ENCODE data around the gene LSMEM2.

Gene LSMEM2

GRCh38 chr3:50286322-50287227 lies 7.7 kb downstream of the LSMEM2 start:
- DNase-seq: no peak

GRCh38 chr3:50287262-50287661 lies 8.4 kb downstream of the LSMEM2 start:
- no peak for DNase-seq

DNA sequence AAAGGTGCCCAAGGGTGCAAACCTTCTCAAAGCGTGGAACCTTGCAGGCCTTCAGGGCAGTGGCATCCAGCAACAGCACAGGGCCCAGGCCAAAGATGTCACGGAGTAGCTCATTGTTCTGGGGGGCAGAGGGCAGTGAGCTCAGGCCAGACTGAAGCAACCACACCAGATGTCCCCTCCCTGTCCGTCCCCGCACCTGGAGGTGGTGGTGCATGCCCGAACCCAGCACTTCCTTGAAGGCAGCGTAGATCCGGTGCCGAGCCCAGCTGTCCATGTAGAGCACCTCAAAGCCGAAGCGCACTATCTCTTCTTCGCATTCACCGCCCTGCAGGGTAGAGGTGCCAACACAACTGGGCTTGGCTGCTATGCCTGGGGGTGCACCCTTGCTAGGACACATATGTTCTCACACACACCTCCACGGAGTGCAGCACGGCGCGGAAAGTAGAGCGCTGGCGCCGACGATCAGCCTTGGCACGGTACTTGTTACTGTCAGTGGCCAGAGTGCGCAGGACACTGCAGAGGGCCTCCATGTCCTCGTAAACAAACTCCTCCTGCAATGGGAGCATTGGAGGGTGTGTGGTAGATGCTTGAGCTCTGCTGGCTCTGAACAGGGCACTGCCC lies 9.6 kb downstream of the LSMEM2 start:
- no peak for DNase-seq

GRCh38 chr3:50289130-50289529 lies 10.2 kb downstream of the LSMEM2 start:
- no peak for DNase-seq

DNA sequence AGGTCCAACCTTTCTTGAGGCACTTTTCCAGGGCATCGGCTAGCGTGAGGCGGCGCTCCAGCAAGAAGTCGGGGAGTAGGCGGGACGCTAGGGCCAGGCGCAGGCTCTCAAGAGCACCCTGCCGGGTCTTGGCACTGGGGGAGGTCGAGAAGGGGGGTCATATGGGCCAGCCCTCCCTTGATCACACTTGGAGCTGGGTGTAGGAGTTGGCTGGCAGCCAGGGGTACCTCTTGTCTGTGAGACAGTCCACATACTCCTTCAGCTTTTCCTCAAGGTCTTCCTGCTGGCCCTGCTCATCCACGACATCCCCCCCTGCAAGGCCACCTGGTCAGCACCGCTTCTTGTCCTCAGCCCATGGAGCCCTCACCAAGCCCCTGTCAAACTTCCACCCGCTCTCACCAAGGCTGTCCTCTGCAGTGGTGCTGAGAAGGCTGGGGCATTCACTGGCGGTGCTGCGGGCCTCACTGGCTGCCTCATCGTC lies 11.3 kb downstream of the LSMEM2 start:
- DNase-seq: no peak

DNA sequence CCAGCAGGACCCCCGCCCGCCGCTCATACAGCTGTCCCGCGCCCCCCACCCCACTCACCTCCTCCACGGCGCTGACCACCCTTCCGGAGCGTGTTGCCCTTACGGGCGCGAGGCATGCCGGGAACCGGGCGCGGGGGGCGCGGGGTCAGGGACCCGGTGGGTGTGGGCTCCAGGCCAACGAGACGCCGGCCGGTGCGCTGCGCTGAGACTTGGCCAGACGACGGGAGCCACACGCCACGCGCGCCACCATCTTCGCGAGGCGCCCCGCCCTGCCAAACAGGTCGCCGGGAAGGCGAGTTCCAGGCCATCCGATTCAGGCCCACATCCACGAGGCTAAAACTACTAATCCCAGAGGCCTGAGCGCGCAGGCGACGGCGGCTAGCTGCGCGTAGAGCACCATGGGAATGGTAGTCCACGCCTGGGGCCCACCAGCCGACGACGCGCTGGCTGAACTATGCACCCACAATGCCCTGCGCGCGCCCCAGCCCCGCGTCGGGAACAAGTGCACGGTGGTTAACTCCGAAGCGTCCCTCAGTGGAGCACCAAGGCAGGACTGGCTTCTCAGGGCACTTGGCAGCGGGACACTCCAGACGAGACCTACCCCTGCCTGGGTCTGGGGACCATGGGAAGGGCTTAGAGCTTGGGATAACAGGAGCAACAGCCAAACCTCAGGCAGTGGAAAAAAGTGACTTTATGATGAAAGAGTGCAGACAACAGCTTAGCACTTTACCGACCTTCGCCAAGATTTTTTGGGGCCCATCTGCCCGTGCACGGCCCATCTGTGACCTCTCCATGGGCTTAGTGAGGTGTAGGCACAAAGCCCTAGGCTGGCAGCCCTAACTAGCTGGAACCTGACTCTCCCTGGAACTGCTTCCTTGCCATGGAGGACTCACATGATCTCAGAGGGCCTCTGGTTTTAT lies 13.5 kb downstream of the LSMEM2 start, which contains the start of gene IFRD2:
IFRD2 (minus strand) TSS at position 271 of the 920 bp plus-strand sequence; CDS start at position 116, 155 bp downstream.
- DNase-seq: peak; percentile 96

- DNase-seq: no peak
Measured at GRCh38 chr3:50293079-50293801, 14.4 kb downstream of the LSMEM2 start.

DNA sequence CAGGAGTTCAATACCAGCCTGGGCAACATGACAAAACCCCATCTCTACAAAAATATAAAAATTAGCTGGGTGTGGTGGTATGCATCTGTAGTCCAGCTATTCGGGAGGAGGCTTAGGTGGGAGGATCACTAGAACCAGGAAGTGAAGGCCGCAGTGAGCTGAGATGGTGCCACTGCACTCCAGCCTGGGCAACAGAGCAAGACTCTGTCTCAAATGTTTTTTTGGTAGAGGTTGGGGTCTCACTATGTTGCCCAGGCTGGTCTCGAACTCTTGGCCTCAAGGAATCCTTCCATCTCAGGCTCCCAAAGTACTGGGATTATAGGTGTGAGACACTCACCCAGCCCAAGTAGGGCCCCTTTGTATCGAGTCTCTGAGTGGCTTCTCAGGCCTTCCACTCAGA lies 15.2 kb downstream of the LSMEM2 start:
- DNase-seq: no peak

DNA sequence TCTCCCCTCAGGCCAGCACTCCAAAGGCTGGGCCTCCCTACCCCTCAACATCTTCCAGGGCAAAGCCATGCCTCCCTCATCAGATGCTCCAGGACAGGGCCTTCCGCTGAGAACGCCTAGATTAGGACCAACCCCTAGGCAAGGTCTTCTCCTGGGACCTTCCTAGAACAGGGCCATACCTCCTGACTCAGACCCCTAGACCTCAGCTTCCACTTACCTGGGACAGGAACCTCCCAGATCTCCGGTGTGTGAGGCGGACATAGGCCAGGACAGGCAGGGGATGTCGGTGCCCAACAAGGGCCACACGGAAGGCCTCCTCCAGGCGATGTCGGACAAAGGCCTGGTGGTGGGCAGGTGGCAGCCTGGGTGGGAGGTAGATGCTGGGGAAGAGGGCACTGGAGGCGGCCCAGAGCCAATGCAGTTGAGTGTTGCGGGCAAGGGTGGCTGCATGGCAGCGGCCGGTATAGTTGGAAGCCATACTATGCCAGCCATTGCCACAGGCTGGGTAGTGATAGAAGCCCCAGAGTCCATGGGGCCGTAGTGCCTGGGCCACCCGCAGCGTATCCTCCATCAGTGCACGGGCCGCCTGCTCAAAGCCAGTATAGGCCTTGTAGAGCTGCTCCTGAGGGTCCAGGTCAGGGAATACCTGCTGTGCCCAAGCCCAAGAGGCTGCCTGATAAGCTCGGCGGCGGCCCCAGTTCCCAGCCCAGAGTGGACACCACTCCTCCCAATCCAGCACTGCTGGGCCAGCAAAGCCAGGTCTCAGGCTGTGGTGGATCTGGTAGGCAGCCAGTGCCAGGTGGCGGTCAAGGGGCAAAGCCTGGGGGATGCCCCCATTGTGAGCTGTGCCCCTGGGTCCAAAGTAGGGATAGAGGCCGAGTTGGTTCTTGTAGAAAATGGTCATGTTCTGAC lies 15.9 kb downstream of the LSMEM2 start:
- DNase-seq: no peak

- no peak for DNase-seq
Measured at GRCh38 chr3:50295553-50296431, 16.9 kb downstream of the LSMEM2 start.

DNA sequence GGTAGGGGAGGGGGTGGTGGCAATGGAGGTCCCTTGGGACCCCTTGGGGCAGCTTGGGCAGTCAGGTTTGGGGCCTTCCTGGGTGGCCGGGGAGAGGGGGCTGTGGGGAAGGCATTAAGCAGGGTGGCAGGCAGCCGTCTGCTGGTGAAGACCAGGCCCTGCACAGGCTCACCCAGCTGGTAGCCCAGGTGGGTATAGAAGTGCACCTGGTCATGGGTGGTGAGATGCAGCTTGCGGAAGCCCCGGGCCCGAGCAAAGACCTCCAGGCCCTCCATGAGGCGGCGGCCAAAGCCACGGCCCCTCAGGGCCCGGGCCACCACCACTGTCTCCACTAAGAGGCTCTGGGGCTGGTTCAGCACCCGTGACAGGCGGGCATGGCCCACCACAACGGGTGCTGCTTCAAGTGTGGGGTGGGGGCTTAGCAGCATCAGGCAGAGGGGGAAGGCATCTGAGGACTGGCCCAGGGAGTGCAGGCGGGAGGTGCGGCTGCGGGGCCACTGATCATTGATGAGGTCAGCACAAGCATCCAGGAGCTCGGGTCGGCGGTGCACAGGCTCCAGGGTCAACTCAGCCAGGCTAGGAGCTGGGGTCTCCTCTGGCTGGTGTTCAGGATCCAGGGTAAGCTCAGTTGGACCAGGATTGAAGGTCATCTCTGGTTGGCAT lies 18.0 kb downstream of the LSMEM2 start:
- no peak for DNase-seq

- DNase-seq: no peak
Measured at GRCh38 chr3:50297384-50297775, 18.5 kb downstream of the LSMEM2 start.

- no peak for DNase-seq
Measured at GRCh38 chr3:50297896-50298725, 19.2 kb downstream of the LSMEM2 start.

DNA sequence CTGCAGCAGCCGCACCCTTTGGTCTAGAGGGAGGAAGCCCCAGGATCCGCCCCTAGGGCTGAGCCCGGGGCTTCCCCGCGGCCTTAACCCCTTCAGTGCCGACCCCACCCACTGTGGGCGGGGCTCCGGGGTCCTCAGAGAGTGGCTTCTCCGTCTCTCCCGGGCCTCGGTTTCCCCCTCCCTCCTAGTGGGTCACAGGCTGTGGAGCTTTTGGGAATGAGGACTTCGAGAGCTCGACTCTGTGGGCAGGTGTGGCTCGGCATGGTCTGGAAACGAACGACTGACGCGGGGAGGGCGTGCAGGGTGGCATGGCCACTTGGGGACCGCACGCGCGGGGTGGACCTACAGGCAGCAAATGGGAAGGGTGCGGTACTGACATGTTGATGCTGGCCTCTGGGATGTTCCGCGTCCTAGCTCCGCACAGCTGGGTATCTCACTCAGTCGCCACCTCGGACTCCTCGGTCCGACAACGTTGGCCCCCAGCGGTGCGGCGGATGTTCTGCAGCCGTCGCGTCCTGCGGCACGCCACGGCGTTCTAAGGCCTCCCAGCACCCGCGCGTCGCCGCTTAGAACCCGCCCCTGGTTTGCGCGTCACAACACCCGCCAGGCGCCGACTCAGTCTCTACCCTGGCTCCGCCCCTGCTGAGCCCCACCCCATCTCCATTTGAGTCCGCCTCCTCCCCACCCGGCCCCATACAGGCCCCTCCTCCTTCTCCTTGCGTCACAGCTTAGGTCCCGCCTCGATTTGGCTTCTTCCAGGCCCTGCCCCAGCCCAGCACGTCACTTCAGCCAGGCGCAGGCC lies 20.1 kb downstream of the LSMEM2 start, which contains the start of the genes HYAL3 and NAA80:
HYAL3 (minus strand) TSS at position 570 of the 802 bp plus-strand sequence. CDS start 3,803 bp downstream, outside the sequence.
NAA80 (minus strand) TSS at position 570 of the 802 bp plus-strand sequence. CDS start 1,942 bp downstream, outside the sequence.
- peak; percentile 98 for DNase-seq

- no peak for DNase-seq
Measured at GRCh38 chr3:50299638-50299928, 20.7 kb downstream of the LSMEM2 start.

DNA sequence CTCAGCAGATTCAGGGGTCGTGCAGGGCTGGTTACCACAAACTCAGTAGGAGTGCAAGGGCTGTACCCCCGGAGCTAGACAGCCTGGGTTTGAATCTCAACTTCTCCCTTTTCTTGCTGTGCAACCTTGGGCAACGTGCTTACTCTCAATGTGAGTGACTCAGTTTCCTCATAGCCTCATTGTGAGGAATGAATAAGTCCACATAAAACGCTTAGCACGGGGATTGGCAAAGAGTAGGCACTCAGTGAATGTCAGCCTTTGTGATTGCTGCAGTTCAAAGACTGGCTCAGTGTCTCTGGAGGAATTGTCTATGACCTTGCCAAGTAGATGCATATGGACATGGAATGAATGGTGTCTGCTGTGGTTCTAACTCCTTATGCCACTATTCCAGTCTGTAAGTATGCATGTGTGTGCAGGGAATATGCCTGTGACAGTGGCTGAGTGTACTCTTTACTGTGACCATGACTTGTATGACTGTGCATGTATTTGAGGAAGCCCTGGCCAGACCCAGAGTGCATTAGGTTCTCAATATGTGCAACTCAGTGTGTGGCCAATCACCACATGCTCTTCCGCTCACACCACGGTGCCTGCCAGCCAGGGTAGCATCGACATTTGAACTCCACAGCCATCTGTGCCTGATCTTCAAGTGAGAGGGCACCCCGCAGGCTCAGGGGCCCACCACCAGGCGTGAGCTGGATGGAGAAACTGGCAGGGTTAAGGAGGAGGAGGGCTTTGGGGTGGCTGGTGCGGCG lies 21.2 kb downstream of the LSMEM2 start:
- DNase-seq: no peak

Measured in NCI-H526 treated with DMSO at 0.1 percent for 48 hours (cell line).